Measurements from ENCODE around the gene TPRKB. TPM values are rescaled to one million over a fixed set of nuclear protein-coding genes. Genes with fewer than 3 reads are reported as not detected.
"Not testable (repeated sequence)": the region's sequence is repeated elsewhere in the genome, so short reads cannot be mapped to it uniquely, and the experiment has no call there.

The TPRKB gene
- total and polyA plus RNA-seq, 12 donors = 17.2 to 67.2 (median 32.8) TPM

DNA sequence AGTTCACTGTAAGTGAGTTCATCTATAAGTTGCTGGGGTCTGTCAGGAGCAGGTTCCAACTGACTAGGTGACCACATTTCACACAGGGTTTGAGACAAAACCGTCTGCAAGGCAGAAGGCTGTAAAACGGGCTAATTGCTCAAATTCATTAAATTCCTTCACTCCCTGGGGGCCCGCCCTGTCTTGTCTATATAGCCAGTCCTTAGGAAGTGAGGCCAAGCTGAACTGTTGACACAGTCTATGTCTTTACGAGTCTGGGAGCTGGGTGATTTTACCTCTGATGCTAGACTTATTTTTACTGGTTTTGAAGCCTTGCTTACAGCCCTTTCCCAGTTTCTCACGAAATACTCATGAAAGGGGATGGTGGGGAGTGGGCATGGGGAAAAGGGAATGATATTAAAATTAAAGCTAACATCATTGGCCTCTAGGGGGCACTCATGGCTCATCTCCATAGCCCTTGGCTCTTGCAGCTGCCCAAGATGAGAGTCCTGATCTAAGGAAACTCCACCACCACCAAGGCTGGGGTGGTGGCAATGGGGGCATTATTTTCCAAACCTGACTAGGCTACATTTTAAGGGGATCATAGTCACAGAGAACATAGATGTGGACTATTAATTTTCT lies 57.1 kb downstream of the TPRKB start:
- peak in 4 of 7 donors; percentile 36 to 58 (median 48) for DNase-seq
- WGBS, 4 donors = 22 to 28% (median 23%) methylated on average over 5 of the region's 5 CpGs

More for the DNA sequence above, 57.1 kb downstream of the TPRKB start:
- TF ChIP-seq, protein P1, sequence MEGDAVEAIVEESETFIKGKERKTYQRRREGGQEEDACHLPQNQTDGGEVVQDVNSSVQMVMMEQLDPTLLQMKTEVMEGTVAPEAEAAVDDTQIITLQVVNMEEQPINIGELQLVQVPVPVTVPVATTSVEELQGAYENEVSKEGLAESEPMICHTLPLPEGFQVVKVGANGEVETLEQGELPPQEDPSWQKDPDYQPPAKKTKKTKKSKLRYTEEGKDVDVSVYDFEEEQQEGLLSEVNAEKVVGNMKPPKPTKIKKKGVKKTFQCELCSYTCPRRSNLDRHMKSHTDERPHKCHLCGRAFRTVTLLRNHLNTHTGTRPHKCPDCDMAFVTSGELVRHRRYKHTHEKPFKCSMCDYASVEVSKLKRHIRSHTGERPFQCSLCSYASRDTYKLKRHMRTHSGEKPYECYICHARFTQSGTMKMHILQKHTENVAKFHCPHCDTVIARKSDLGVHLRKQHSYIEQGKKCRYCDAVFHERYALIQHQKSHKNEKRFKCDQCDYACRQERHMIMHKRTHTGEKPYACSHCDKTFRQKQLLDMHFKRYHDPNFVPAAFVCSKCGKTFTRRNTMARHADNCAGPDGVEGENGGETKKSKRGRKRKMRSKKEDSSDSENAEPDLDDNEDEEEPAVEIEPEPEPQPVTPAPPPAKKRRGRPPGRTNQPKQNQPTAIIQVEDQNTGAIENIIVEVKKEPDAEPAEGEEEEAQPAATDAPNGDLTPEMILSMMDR (IDR thresholded peaks at IDR 0.05) = peak in 5 of 6 experiments; percentile 24 to 64 (median 42)
- H3K4me3 ChIP-seq; intact Hi-C loops (cut with DNase I); H3K36me3 ChIP-seq (replicated peaks in 1 of 2); H3K4me1 ChIP-seq (replicated peaks in 1 of 2); H3K27ac ChIP-seq; H3K27me3 ChIP-seq; H3K9me3 ChIP-seq (replicated peaks in 1 of 3): not testable (repeated sequence)

Other genes with a start within 250 kb of the TPRKB start
- under 1 TPM in 4 of 9 donors, not detected in 5; 0.50 to 0.96 (median 0.60) TPM for gene NAT8, start 94.9 kb downstream of the TPRKB start, total RNA-seq
- 1 to 10 TPM in 1 of 3 donors, under 1 TPM in 1, not detected in 1; 0.10 to 1.2 TPM for gene NAT8, start 94.9 kb downstream of the TPRKB start, polyA plus RNA-seq
- gene DUSP11, start 42.8 kb upstream of the TPRKB start, total RNA-seq = 10 to 100 TPM; 12.1 to 31.8 (median 16.9) TPM
- gene DUSP11, start 42.8 kb upstream of the TPRKB start, polyA plus RNA-seq = 10 to 100 TPM; 11.3 to 26.3 (median 13.7) TPM
- not detected for gene C2orf78, start 46.8 kb upstream of the TPRKB start, total RNA-seq
- under 1 TPM in 1 of 3 donors, not detected in 2; 0.08 TPM for gene C2orf78, start 46.8 kb upstream of the TPRKB start, polyA plus RNA-seq
- 10 to 100 TPM; 15.7 to 40.2 (median 29.0) TPM for gene STAMBP, start 91.6 kb upstream of the TPRKB start, total RNA-seq
- gene STAMBP, start 91.6 kb upstream of the TPRKB start, polyA plus RNA-seq = 10 to 100 TPM; 18.4 to 44.8 (median 24.1) TPM
- 10 to 100 TPM in 2 of 9 donors, 1 to 10 TPM in 4, under 1 TPM in 3; 0.52 to 13.3 (median 2.6) TPM for gene ACTG2, start 155.7 kb upstream of the TPRKB start, total RNA-seq
- gene ACTG2, start 155.7 kb upstream of the TPRKB start, polyA plus RNA-seq = 10 to 100 TPM; 14.1 to 94.0 (median 66.9) TPM
- gene DGUOK, start 189.5 kb upstream of the TPRKB start, total RNA-seq = 10 to 100 TPM; 40.0 to 87.5 (median 56.8) TPM
- 100 to 1,000 TPM in 1 of 3 donors, 10 to 100 TPM in 2; 57.1 to 112 (median 88.4) TPM for gene DGUOK, start 189.5 kb upstream of the TPRKB start, polyA plus RNA-seq
- 1 to 10 TPM; 1.6 to 8.6 (median 6.0) TPM for gene TET3, start 247.6 kb upstream of the TPRKB start, total RNA-seq
- gene TET3, start 247.6 kb upstream of the TPRKB start, polyA plus RNA-seq = 1 to 10 TPM; 1.3 to 5.7 (median 1.3) TPM